SK-N-SH treated with all-trans-retinoic acid at 6 μM for 48 hours (cell line): ENCODE data around the gene NEB.

Experiments
- ATAC-seq: fragments of 200-7000 bp; cut with Tn5 transposase; 3 replicates; pipeline ENCODE4 v1.9.1; 2020; ENCODE audit warnings: mild to moderate bottlenecking, moderate library complexity
- CSDC2 ChIP-seq: fragments of 250-450 bp; sonication (Bioruptor Pico); IDR thresholded peaks from 2 replicates; pipeline ENCODE4 v1.5.0; 2020; ENCODE audit warnings: mild to moderate bottlenecking, moderate library complexity
- ESRRG ChIP-seq: fragments of 250-450 bp; sonication (Bioruptor Pico); IDR thresholded peaks from 2 replicates; pipeline ENCODE4 v1.6.1; 2021; ENCODE audit warnings: mild to moderate bottlenecking
- GLIS3 ChIP-seq: fragments of 250-450 bp; sonication (Bioruptor Pico); IDR thresholded peaks from 2 replicates; pipeline ENCODE4 v1.5.0; 2020; ENCODE audit warnings: mild to moderate bottlenecking, moderate library complexity
- ISL1 ChIP-seq: fragments of 250-450 bp; sonication (Bioruptor Pico); IDR thresholded peaks from 2 replicates; pipeline ENCODE4 v2.1.2; 2022; ENCODE audit warnings: mild to moderate bottlenecking, moderate library complexity
- OSR1 ChIP-seq: fragments of 250-450 bp; sonication (Bioruptor Pico); IDR thresholded peaks from 2 replicates; pipeline ENCODE4 v1.8.0; 2022; ENCODE audit warnings: moderate library complexity, mild to moderate bottlenecking, inconsistent platforms
- PPARA ChIP-seq: fragments of 250-450 bp; sonication (Bioruptor Pico); IDR thresholded peaks from 2 replicates; pipeline ENCODE4 v1.5.0; 2020; ENCODE audit warnings: mild to moderate bottlenecking, borderline replicate concordance
- RARB ChIP-seq: fragments of 250-450 bp; sonication (Bioruptor Pico); IDR thresholded peaks from 2 replicates; pipeline ENCODE4 v1.8.0; 2021; ENCODE audit warnings: mild to moderate bottlenecking, moderate library complexity
- SNAI2 ChIP-seq: fragments of 250-450 bp; sonication (Bioruptor Pico); IDR thresholded peaks from 2 replicates; pipeline ENCODE4 v1.5.0; 2020; ENCODE audit warnings: mild to moderate bottlenecking, moderate library complexity
- TCF4 ChIP-seq: fragments of 250-450 bp; sonication (Bioruptor Pico); IDR thresholded peaks from 2 replicates; pipeline ENCODE4 v1.8.0; 2021; ENCODE audit warnings: mild to moderate bottlenecking, moderate library complexity, borderline replicate concordance
- TOX ChIP-seq: fragments of 250-450 bp; sonication (Bioruptor Pico); IDR thresholded peaks from 2 replicates; pipeline ENCODE4 v1.8.0; 2021; ENCODE audit warnings: mild to moderate bottlenecking, moderate library complexity, borderline replicate concordance
- ZFP3 ChIP-seq: fragments of 250-450 bp; sonication (Bioruptor Pico); IDR thresholded peaks from 2 replicates; pipeline ENCODE4 v1.5.0; 2020; ENCODE audit warnings: mild to moderate bottlenecking, moderate library complexity
- ZFP30 ChIP-seq: fragments of 450-650 bp; formaldehyde crosslinking; IDR thresholded peaks from 2 replicates; pipeline ENCODE4 v1.5.0; 2022; ENCODE audit warnings: mild to moderate bottlenecking, moderate library complexity
- ZNF565 ChIP-seq: fragments of 450-650 bp; formaldehyde crosslinking; conservative IDR thresholded peaks from 2 replicates; pipeline ENCODE4 v1.5.0; 2020; ENCODE audit warnings: low read depth, mild to moderate bottlenecking, moderate library complexity
- ZNF70 ChIP-seq: fragments of 450-650 bp; formaldehyde crosslinking; IDR thresholded peaks from 2 replicates; pipeline ENCODE4 v1.5.0; 2020; ENCODE audit warnings: mild to moderate bottlenecking, moderate library complexity
- ZNF8 ChIP-seq: fragments of 450-650 bp; formaldehyde crosslinking; IDR thresholded peaks from 2 replicates; pipeline ENCODE4 v1.5.0; 2020; ENCODE audit warnings: mild to moderate bottlenecking, moderate library complexity
- TF ChIP-seq, protein P1 (sequence below): fragments of 250-450 bp; sonication (Bioruptor Pico); IDR thresholded peaks from 2 replicates; pipeline ENCODE4 v1.5.1; 2021; ENCODE audit warnings: mild to moderate bottlenecking, moderate library complexity
- TF ChIP-seq, protein P2 (sequence below): fragments of 250-450 bp; sonication (Bioruptor Pico); IDR thresholded peaks from 2 replicates; pipeline ENCODE4 v1.8.0; 2020; ENCODE audit warnings: mild to moderate bottlenecking, moderate library complexity, borderline replicate concordance
- TF ChIP-seq, protein P3 (sequence below): fragments of 250-450 bp; sonication (Bioruptor Pico); IDR thresholded peaks from 2 replicates; pipeline ENCODE4 v1.5.1; 2020; ENCODE audit warnings: low read depth, mild to moderate bottlenecking, moderate library complexity
- TF ChIP-seq, protein P4 (sequence below): fragments of 250-450 bp; sonication (Bioruptor Pico); IDR thresholded peaks from 2 replicates; pipeline ENCODE4 v1.5.0; 2020; ENCODE audit warnings: mild to moderate bottlenecking, moderate library complexity

NEB gene

DNA sequence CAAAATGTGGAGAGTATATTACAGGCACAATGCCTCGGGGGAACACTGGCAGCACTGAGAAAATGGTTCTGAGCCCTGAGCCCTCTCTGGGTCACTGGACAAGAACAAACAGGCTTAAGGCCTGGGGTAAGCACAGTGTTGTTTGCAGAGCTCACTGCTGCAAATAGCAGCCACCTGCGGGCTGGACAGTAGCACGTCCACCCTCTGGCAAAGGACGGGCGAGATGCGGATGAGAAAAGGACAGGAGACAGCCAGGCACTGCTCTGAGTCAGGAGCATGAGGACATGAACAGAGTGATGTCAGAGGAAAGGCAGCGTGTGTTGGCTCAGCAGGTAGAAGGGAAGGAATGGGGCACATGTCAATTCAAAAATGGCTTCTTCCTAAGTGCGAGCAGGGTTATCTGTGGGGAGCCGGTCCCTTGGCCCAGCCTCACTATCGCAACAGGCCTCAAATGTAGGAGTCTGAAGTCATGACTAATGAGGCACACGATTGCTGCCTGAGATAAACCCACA lies 25.9 kb upstream of the NEB start:
- no peak for TF ChIP-seq OSR1 (CRISPR knock-in tag)
- TF ChIP-seq ESRRG (CRISPR knock-in tag) = no peak
- TF ChIP-seq, protein P1, sequence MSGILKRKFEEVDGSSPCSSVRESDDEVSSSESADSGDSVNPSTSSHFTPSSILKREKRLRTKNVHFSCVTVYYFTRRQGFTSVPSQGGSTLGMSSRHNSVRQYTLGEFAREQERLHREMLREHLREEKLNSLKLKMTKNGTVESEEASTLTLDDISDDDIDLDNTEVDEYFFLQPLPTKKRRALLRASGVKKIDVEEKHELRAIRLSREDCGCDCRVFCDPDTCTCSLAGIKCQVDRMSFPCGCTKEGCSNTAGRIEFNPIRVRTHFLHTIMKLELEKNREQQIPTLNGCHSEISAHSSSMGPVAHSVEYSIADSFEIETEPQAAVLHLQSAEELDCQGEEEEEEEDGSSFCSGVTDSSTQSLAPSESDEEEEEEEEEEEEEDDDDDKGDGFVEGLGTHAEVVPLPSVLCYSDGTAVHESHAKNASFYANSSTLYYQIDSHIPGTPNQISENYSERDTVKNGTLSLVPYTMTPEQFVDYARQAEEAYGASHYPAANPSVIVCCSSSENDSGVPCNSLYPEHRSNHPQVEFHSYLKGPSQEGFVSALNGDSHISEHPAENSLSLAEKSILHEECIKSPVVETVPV (CRISPR knock-in tag) = no peak
- no peak for TF ChIP-seq ISL1 (CRISPR knock-in tag)
- TF ChIP-seq ZFP30 (CRISPR knock-in tag) = no peak
- TF ChIP-seq TCF4 (CRISPR knock-in tag) = no peak
- TF ChIP-seq SNAI2 (CRISPR knock-in tag) = no peak
- no peak for TF ChIP-seq ZFP3
- TF ChIP-seq, protein P2, sequence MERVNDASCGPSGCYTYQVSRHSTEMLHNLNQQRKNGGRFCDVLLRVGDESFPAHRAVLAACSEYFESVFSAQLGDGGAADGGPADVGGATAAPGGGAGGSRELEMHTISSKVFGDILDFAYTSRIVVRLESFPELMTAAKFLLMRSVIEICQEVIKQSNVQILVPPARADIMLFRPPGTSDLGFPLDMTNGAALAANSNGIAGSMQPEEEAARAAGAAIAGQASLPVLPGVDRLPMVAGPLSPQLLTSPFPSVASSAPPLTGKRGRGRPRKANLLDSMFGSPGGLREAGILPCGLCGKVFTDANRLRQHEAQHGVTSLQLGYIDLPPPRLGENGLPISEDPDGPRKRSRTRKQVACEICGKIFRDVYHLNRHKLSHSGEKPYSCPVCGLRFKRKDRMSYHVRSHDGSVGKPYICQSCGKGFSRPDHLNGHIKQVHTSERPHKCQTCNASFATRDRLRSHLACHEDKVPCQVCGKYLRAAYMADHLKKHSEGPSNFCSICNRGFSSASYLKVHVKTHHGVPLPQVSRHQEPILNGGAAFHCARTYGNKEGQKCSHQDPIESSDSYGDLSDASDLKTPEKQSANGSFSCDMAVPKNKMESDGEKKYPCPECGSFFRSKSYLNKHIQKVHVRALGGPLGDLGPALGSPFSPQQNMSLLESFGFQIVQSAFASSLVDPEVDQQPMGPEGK (CRISPR knock-in tag) = no peak
- no peak for TF ChIP-seq ZNF70 (CRISPR knock-in tag)
- no peak for TF ChIP-seq ZNF8 (CRISPR knock-in tag)

DNA sequence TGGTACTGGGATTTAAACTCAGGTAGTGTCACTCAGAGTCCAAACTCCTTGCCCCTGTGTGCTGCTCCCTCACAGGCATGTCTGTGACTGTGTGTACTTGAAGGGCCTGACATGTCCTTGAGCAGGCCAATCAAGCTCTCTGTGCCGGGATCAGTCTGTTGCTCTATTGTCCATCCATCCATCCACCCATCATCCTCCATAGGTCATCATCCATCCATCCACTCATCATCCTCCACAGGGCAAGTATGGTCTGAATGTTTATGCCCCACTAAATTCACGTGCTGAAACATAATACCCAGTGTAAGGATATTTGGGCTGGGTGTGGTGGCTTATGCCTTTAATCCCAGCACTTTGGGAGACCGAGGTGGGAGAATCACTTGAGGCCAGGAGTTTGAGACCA lies 24.5 kb upstream of the NEB start:
- no peak for TF ChIP-seq ZNF565 (CRISPR knock-in tag)
- no peak for TF ChIP-seq CSDC2 (CRISPR knock-in tag)
- TF ChIP-seq, protein P2 (CRISPR knock-in tag) = no peak
- no peak for ATAC-seq

More for the DNA sequence above, 25.9 kb upstream of the NEB start:
- ATAC-seq = no peak

DNA sequence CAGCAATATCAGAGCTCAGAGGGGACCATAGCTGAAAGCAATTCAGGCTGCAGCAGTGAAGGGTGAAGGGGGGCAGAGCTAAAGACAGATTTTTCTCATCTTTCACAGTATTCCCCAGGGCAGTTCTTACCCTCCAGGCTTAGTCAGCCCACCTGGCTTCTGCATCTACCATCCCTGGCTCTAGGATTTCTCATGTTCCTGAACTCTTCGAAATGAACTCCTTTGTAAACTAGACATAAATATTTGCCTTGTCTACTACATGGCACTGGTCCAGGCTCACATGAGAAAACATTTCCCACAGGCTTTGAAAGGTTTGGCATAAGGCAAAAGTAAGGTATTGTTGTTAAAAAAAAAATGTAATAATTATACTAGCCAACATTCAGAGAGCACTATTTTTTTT lies 23.6 kb upstream of the NEB start:
- ATAC-seq = no peak
- TF ChIP-seq TOX (CRISPR knock-in tag) (no peak), CSDC2 (CRISPR knock-in tag) (no peak), ZNF565 (CRISPR knock-in tag) (no peak), PPARA (no peak), TCF4 (CRISPR knock-in tag) (no peak), GLIS3 (CRISPR knock-in tag) (no peak), ZFP3 (no peak), OSR1 (CRISPR knock-in tag) (no peak), SNAI2 (CRISPR knock-in tag) (no peak), ZFP30 (CRISPR knock-in tag) (no peak), ESRRG (CRISPR knock-in tag) (no peak), ZNF70 (CRISPR knock-in tag) (no peak), ISL1 (CRISPR knock-in tag) (no peak), RARB (no peak)
- TF ChIP-seq, protein P3, sequence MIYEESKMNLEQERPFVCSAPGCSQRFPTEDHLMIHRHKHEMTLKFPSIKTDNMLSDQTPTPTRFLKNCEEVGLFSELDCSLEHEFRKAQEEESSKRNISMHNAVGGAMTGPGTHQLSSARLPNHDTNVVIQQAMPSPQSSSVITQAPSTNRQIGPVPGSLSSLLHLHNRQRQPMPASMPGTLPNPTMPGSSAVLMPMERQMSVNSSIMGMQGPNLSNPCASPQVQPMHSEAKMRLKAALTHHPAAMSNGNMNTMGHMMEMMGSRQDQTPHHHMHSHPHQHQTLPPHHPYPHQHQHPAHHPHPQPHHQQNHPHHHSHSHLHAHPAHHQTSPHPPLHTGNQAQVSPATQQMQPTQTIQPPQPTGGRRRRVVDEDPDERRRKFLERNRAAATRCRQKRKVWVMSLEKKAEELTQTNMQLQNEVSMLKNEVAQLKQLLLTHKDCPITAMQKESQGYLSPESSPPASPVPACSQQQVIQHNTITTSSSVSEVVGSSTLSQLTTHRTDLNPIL (CRISPR knock-in tag) = no peak
- TF ChIP-seq, protein P1 (CRISPR knock-in tag) = no peak
- TF ChIP-seq, protein P4, sequence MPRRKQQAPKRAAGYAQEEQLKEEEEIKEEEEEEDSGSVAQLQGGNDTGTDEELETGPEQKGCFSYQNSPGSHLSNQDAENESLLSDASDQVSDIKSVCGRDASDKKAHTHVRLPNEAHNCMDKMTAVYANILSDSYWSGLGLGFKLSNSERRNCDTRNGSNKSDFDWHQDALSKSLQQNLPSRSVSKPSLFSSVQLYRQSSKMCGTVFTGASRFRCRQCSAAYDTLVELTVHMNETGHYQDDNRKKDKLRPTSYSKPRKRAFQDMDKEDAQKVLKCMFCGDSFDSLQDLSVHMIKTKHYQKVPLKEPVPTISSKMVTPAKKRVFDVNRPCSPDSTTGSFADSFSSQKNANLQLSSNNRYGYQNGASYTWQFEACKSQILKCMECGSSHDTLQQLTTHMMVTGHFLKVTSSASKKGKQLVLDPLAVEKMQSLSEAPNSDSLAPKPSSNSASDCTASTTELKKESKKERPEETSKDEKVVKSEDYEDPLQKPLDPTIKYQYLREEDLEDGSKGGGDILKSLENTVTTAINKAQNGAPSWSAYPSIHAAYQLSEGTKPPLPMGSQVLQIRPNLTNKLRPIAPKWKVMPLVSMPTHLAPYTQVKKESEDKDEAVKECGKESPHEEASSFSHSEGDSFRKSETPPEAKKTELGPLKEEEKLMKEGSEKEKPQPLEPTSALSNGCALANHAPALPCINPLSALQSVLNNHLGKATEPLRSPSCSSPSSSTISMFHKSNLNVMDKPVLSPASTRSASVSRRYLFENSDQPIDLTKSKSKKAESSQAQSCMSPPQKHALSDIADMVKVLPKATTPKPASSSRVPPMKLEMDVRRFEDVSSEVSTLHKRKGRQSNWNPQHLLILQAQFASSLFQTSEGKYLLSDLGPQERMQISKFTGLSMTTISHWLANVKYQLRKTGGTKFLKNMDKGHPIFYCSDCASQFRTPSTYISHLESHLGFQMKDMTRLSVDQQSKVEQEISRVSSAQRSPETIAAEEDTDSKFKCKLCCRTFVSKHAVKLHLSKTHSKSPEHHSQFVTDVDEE = no peak
- TF ChIP-seq, all 23 proteins: peak for 0
